GM23338 (cell line): ENCODE measurements around the gene BCR. TPM values are rescaled to one million over a fixed set of nuclear protein-coding genes. Genes with fewer than 3 reads are reported as not detected.
A peak's percentile ranks its signal among the peaks of the same experiment; 100 is the strongest.

Source experiments
- ATAC-seq: fragments of 200-7000 bp; cut with Tn5 transposase; 3 replicates; pipeline ENCODE4 v1.9.1; 2020
- DNase-seq: peaks from one replicate; pipeline ENCODE4 v3.0.0-alpha.2; 2015; ENCODE audit warnings: low spot score
- H2AFZ ChIP-seq: fragments of 200-600 bp; sonication (generic); 2 replicates; pipeline ENCODE4 v1.8.0; 2016; ENCODE audit warnings: antibody characterized with exemption, mild to moderate bottlenecking, moderate library complexity
- H3F3A ChIP-seq: fragments of 200-600 bp; sonication (generic); replicated peaks from 2 replicates; pipeline ENCODE4 v1.8.0; 2017; ENCODE audit warnings: antibody characterized with exemption, mixed run types, low read depth
- H3K27ac ChIP-seq: fragments of 200-600 bp; sonication (generic); 2 replicates; pipeline ENCODE4 v1.6.1; 2016; ENCODE audit warnings: low read depth
- H3K27me3 ChIP-seq: fragments of 200-600 bp; sonication (generic); 2 replicates; pipeline ENCODE4 v1.8.0; 2016; ENCODE audit warnings: mild to moderate bottlenecking, mixed run types, moderate library complexity; ENCODE audit not compliant: insufficient read depth
- H3K36me3 ChIP-seq: fragments of 200-600 bp; sonication (generic); 2 replicates; pipeline ENCODE4 v1.8.0; 2016; ENCODE audit warnings: mild to moderate bottlenecking; ENCODE audit not compliant: insufficient read depth
- H3K4me1 ChIP-seq: fragments of 200-600 bp; sonication (generic); 2 replicates; pipeline ENCODE4 v1.8.0; 2016; ENCODE audit warnings: mild to moderate bottlenecking, moderate library complexity; ENCODE audit not compliant: insufficient read depth
- H3K4me2 ChIP-seq: fragments of 200-600 bp; sonication (generic); 2 replicates; pipeline ENCODE4 v1.7.1; 2017; ENCODE audit warnings: mixed run types
- H3K4me3 ChIP-seq: fragments of 200-600 bp; sonication (generic); 2 replicates; pipeline ENCODE4 v1.6.1; 2016; ENCODE audit warnings: mixed run types
- H3K79me2 ChIP-seq: fragments of 200-600 bp; sonication (generic); replicated peaks from 2 replicates; pipeline ENCODE4 v1.8.0; 2017; ENCODE audit warnings: mild to moderate bottlenecking; ENCODE audit not compliant: insufficient read depth
- H3K9me2 ChIP-seq: fragments of 200-600 bp; sonication (generic); 2 replicates; pipeline ENCODE4 v1.8.0; 2017; ENCODE audit not compliant: insufficient read depth
- H4K20me1 ChIP-seq: fragments of 200-600 bp; sonication (generic); replicated peaks from 2 replicates; pipeline ENCODE4 v1.8.0; 2017; ENCODE audit warnings: mild to moderate bottlenecking; ENCODE audit not compliant: insufficient read depth
- H3K27ac Mint-ChIP-seq: 2 replicates; pipeline ENCODE4 v1.8.0; 2020; ENCODE audit warnings: inconsistent platforms, mild to moderate bottlenecking, moderate library complexity, mixed read lengths
- H3K27me3 Mint-ChIP-seq: 3 replicates; pipeline ENCODE4 v1.8.0; 2022; ENCODE audit warnings: low read depth, mild to moderate bottlenecking, moderate library complexity, mixed read lengths, inconsistent platforms; ENCODE audit not compliant: insufficient read depth, poor library complexity
- H3K36me3 Mint-ChIP-seq: 3 replicates; pipeline ENCODE4 v1.8.0; 2021; ENCODE audit warnings: low read depth, mild to moderate bottlenecking, inconsistent platforms, moderate library complexity, mixed read lengths
- H3K4me1 Mint-ChIP-seq: 3 replicates; pipeline ENCODE4 v1.8.0; 2020; ENCODE audit warnings: mild to moderate bottlenecking, inconsistent platforms, mixed read lengths
- H3K4me3 Mint-ChIP-seq: 3 replicates; pipeline ENCODE4 v1.8.0; 2021; ENCODE audit warnings: moderate library complexity, mild to moderate bottlenecking, inconsistent platforms, mixed read lengths
- H3K9me3 Mint-ChIP-seq: 3 replicates; pipeline ENCODE4 v1.8.0; 2020; ENCODE audit warnings: moderate library complexity, mild to moderate bottlenecking, inconsistent platforms, mixed read lengths
- EZH2 ChIP-seq: fragments of 200-600 bp; sonication (generic); IDR thresholded peaks from one replicate; pipeline ENCODE4 v1.8.0; 2017; ENCODE audit warnings: antibody characterized with exemption, mild to moderate bottlenecking, low read depth; ENCODE audit not compliant: unreplicated experiment
- REST ChIP-seq: IDR thresholded peaks from one replicate; pipeline ENCODE4 v1.6.1; 2018; ENCODE audit warnings: antibody characterized with exemption; ENCODE audit not compliant: unreplicated experiment
- STAT1 ChIP-seq: IDR thresholded peaks from one replicate; pipeline ENCODE4 v1.6.1; 2016; ENCODE audit warnings: antibody characterized with exemption; ENCODE audit not compliant: unreplicated experiment
- ZNF331 ChIP-seq: fragments of 250-450 bp; sonication (Bioruptor Pico); IDR thresholded peaks from 2 replicates; pipeline ENCODE4 v1.5.0; 2020; ENCODE audit warnings: low read depth, mild to moderate bottlenecking, moderate library complexity
- ZNF462 ChIP-seq: fragments of 250-450 bp; sonication (Bioruptor Pico); IDR thresholded peaks from 2 replicates; pipeline ENCODE4 v1.5.0; 2020; ENCODE audit warnings: mild to moderate bottlenecking, moderate library complexity
- polyA plus RNA-seq: library from polyadenylated mRNA; unstranded; fragments of >200 nt; fragmentation: Nextera tagmentation; extraction: Ambion mirVana; gene quantifications from 2 replicates; pipeline ENCODE4 v1.2.1, GENCODE V29; 2016
- total RNA-seq: library from RNA; depleted of rRNA; stranded (reverse); fragments of >200 nt; shearing (Covaris generic); gene quantifications from 2 replicates; pipeline ENCODE4 v1.2.3, GENCODE V29; 2014

Gene BCR
- total and polyA plus RNA-seq, 2 experiments from 2014 or later: 17.7 to 121 TPM

- TF ChIP-seq REST (no peak), EZH2 (no peak), STAT1 (no peak), ZNF331 (CRISPR knock-in tag) (peak; percentile 58; the same call in 1 of the 2 replicates)
These were observed 11.8 kb downstream of the BCR start (continued) for GRCh38 chr22:23192133-23192532.

DNA sequence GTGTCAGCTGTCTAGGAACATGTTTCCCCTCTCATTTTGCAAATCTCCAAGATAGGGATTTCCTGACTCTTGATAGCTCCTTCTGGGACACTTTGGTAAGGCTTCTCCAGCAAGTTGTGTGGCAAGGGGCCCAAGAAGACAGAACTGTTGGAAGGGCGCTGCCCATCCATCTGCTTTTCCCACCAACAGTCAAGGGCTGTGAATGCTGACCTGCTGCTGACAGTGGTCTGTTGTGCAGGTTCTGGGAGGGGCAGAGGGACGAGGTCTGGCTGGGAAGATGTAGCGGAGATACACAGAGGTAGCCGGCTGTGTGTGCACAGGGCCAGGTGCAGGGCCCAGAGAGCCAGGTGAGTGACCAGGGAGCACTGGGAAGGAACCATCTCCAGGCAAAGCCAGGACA, 12.2 kb downstream of the BCR start:
- DNase-seq: no peak
- Histone ChIP-seq H3K79me2 (peaks cover 100% of the 10 kb centered on the region), H3K4me2 (no peak overlapping the region), H2AFZ (no peak overlapping the region), H4K20me1 (peaks cover 92% of the 10 kb centered on the region), H3F3A (no peaks in the 10 kb centered on the region), H3K4me1 (peaks cover 31% of the 10 kb centered on the region), H3K36me3 (no peaks in the 10 kb centered on the region), H3K9me2 (no peaks in the 10 kb centered on the region), H3K4me3 (no peak overlapping the region), H3K27me3 (no peaks in the 10 kb centered on the region), H3K27ac (no peak overlapping the region)
- TF ChIP-seq ZNF462 (CRISPR knock-in tag) (no peak), REST (no peak)
- Mint-ChIP-seq H3K4me3 (no peak overlapping the region), H3K36me3 (peaks cover 21% of the 10 kb centered on the region), H3K9me3 (no peaks in the 10 kb centered on the region), H3K27me3 (peaks cover 9% of the 10 kb centered on the region), H3K27ac (peak overlapping the region; percentile 24), H3K4me1 (peaks cover 59% of the 10 kb centered on the region)
- ATAC-seq: no peak
